GM21423 (cell line): ENCODE results near the gene CLEC4F.

Source experiments
- ATAC-seq: cut with Tn5 transposase; IDR thresholded peaks from one replicate; pipeline ENCODE4 v1.9.1; 2021; ENCODE audit warnings: mild to moderate bottlenecking, moderate library complexity; ENCODE audit not compliant: unreplicated experiment

CLEC4F gene

GRCh38 chr2:70820499-70820898, at the start of gene CLEC4F:
CLEC4F (minus strand) TSS chr2:70820599; CDS start chr2:70820523, 76 bp downstream.
- ATAC-seq: no peak

- no peak for ATAC-seq
These were observed 48.6 kb upstream of the CLEC4F start for GRCh38 chr2:70868970-70869369.

GRCh38 chr2:70861777-70862625, 41.6 kb upstream of the CLEC4F start:
- ATAC-seq: peak; percentile 52

GRCh38 chr2:70855667-70856066, 35.3 kb upstream of the CLEC4F start:
- no peak for ATAC-seq

- no peak for ATAC-seq
These were observed 34.0 kb upstream of the CLEC4F start for GRCh38 chr2:70854411-70854810.

- no peak for ATAC-seq
These were observed 32.4 kb upstream of the CLEC4F start for GRCh38 chr2:70852824-70853223.

- ATAC-seq: no peak
These were observed 31.3 kb upstream of the CLEC4F start for GRCh38 chr2:70851704-70852103.

GRCh38 chr2:70850925-70851324, 30.5 kb upstream of the CLEC4F start:
- ATAC-seq: no peak

GRCh38 chr2:70842401-70842800, 22.0 kb upstream of the CLEC4F start:
- no peak for ATAC-seq

- no peak for ATAC-seq
These were observed 17.9 kb upstream of the CLEC4F start for GRCh38 chr2:70837980-70838925.

GRCh38 chr2:70835643-70836042, 15.2 kb upstream of the CLEC4F start, which contains the start of gene CD207:
CD207 (minus strand) TSS chr2:70835816; CDS start chr2:70835776, 40 bp downstream.
- ATAC-seq: no peak

GRCh38 chr2:70834881-70835280, 14.5 kb upstream of the CLEC4F start:
- no peak for ATAC-seq

- no peak for ATAC-seq
These were observed 13.7 kb upstream of the CLEC4F start for GRCh38 chr2:70834106-70834505.

- no peak for ATAC-seq
These were observed 12.8 kb upstream of the CLEC4F start for GRCh38 chr2:70833246-70833645.

GRCh38 chr2:70832386-70832785, 12.0 kb upstream of the CLEC4F start:
- ATAC-seq: no peak

- no peak for ATAC-seq
These were observed 11.5 kb upstream of the CLEC4F start for GRCh38 chr2:70831861-70832260.

- ATAC-seq: no peak
These were observed 10.0 kb upstream of the CLEC4F start for GRCh38 chr2:70830366-70830765.

- ATAC-seq: no peak
These were observed 9.5 kb upstream of the CLEC4F start for GRCh38 chr2:70829916-70830315.

- no peak for ATAC-seq
These were observed 8.8 kb upstream of the CLEC4F start for GRCh38 chr2:70828914-70829824.

GRCh38 chr2:70828115-70828514, 7.7 kb upstream of the CLEC4F start:
- ATAC-seq: no peak

GRCh38 chr2:70827388-70827787, 7.0 kb upstream of the CLEC4F start:
- ATAC-seq: no peak
